Hindlimb muscle (tissue), 1 donor: Measurements from ENCODE around the gene ANG. TPM values are rescaled to one million over a fixed set of nuclear protein-coding genes. Genes with fewer than 3 reads are reported as not detected.
"Not testable (repeated sequence)": the region's sequence is repeated elsewhere in the genome, so short reads cannot be mapped to it uniquely, and the experiment has no call there.

ENCODE experiments used
- DNase-seq: peaks from one replicate; pipeline ENCODE4 v3.0.0-alpha.2; 2013
- polyA plus RNA-seq: library from polyadenylated mRNA; unstranded; fragments of 120-200 nt; gene quantifications from one replicate; pipeline ENCODE4 v1.2.1, GENCODE V29; 2013; ENCODE audit not compliant: insufficient read length

Gene ANG
- polyA plus RNA-seq: 2.5 TPM

DNA sequence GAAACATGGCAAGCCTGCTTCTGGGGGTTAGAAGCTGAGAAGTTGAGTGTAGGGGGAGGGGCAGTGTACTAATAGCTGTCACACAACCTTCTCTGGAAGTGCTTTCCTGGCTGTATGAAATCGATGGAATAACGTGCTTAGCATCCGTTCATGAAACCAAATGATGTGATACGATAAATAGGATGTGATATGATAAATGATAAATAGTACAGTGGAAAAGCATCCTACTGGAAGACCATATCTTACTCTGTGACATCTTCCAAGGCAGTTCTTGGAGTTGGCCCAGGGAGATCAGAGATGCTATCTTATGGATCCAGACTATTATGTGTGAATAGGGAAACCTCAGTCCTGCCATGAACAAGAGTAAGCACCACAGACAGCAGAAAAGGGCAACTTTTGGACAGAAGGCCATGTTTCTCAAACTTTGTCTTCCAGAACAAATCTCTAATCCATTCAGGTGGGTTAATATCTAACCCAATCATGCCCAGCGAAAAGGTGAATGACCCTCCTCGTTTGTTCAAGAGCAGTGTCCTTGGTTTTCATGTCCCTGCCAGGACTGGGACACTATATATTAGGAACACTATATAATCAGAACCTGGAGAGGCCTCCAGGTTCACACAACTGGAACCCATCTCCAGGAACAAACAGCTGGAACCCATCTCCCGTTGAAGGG is at the start of gene ANG:
TSS of gene ANG (plus strand) at position 598 of the 673 bp plus-strand sequence. CDS start 4,801 bp downstream, outside the sequence.
- no peak for DNase-seq

DNA sequence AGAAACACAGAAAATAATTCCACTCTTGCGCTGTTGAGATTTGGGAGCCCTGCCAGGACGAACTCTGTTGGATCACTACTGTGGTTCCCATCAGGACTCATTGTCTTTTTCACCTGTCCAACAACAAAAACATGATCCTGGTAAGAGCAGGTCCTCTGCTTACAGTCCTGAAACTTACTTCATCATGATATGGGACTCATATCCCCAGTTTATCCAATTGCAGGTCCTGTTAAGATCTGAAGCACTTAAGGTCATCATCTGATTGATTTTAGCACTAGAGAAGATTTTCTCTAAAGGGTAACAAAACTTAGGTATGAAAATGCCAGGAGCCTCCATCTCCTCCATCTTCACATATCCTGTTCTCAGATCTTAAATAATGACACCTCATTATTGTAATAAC is 47.0 kb upstream of the ANG start, which contains the start of gene OR6S1:
TSS of gene OR6S1 (minus strand) at position 101 of the 400 bp plus-strand sequence. CDS start at position 101, 0 bp downstream.
- DNase-seq: no peak

- no peak for DNase-seq
Observed at GRCh38 chr14:20642182-20642581, 46.4 kb upstream of the ANG start.

DNA sequence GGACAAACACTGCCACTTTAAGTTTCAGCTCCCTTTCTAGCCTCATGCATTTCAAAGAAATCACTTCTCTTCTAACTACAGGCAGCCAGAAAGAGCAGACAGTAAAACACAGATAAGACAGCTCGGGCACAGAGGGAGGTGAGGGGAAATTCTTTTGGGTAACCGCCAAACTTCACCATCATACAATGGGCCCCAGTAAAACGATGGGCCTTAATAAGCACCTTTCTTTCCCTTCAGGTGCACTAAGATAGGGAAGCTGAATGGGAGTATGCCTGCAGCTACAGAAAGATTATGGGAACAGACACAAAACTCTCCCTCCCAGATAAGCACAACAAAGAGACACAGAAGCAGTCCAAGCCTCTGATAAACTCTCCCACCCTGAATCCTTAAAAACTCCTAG is 45.8 kb upstream of the ANG start:
- not testable (repeated sequence) for DNase-seq

GRCh38 chr14:20644520-20644919 is 44.0 kb upstream of the ANG start:
- DNase-seq: no peak

GRCh38 chr14:20645481-20645880 is 43.1 kb upstream of the ANG start:
- no peak for DNase-seq

GRCh38 chr14:20652996-20653975 is 35.3 kb upstream of the ANG start:
- no peak for DNase-seq

- no peak for DNase-seq
Observed at GRCh38 chr14:20655851-20656250, 32.7 kb upstream of the ANG start.

DNA sequence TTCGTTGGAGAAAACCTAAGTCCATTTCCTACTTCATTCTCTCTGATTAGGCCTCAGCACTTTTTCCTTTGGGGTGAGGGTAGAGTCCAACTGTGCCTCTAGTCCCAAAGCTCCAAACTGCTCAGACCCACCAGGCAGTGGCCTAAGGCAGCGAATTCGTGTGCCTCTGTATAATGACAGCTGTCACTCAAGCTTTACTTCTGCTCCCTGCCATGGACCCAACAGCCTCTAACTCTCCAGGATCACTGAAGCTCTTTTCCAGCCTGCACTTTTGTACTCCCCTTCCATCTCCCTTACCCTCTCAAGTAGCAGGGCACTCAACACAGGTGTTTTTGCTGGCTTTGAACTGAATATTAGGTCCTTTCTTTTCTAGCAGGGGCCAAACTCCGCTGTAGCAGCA is 32.3 kb upstream of the ANG start:
- DNase-seq: no peak

- DNase-seq: no peak
Observed at GRCh38 chr14:20657216-20658211, 31.1 kb upstream of the ANG start.

GRCh38 chr14:20658246-20658645 is 30.3 kb upstream of the ANG start:
- DNase-seq: no peak

GRCh38 chr14:20659336-20659735 is 29.2 kb upstream of the ANG start:
- no peak for DNase-seq

GRCh38 chr14:20659813-20660395 is 28.7 kb upstream of the ANG start:
- DNase-seq: no peak

DNA sequence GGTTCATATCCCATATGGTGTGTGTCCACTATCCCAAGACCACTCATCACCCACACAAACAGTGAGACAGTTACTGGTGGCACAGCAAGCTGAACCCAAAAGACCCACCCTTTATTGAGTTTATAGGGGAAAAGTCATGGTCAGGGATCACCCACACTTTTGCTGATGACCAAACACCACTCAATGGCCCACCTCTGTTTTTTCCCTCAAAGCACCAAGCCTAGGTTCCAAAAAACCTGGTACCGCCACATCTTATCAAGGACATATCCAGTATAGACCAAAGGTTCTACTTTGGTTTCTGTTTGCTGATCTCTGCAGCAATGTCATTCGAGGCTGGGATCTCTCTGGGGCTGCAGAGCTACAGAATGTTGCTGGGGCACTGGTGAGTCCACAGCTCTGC is 27.4 kb upstream of the ANG start:
- no peak for DNase-seq

GRCh38 chr14:20662968-20663732 is 25.4 kb upstream of the ANG start:
- DNase-seq: peak; percentile 33

GRCh38 chr14:20666400-20666961 is 22.1 kb upstream of the ANG start:
- not testable (repeated sequence) for DNase-seq

DNA sequence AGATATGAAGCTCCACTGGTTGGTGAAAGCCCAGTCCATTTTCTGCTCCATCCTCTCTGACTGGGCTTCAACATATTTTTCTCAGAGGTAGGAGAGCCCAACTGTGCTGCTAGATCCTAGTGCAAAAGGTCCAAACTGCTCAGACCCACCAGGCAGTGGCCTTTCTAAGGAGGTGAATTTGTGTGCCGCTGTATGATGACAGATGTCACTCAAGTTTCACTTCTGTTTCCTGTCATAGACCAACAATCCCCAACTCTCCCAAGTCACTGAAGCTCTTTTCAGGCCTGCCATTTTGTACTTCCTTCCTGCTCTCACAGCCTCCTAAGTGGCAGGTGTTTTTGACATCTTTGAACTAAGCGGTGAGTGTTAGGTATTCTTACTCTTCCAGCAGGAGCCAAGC is 20.6 kb upstream of the ANG start:
- DNase-seq: no peak

GRCh38 chr14:20668969-20669368 is 19.6 kb upstream of the ANG start:
- DNase-seq: no peak

GRCh38 chr14:20671597-20672283 is 16.8 kb upstream of the ANG start:
- no peak for DNase-seq

- no peak for DNase-seq
Observed at GRCh38 chr14:20675669-20676068, 12.9 kb upstream of the ANG start.
